Measurements from ENCODE around the gene GPLD1. TPM values are rescaled to one million over a fixed set of nuclear protein-coding genes. Genes with fewer than 3 reads are reported as not detected.

The GPLD1 gene
- total and polyA plus RNA-seq, 4 donors = 15.5 to 62.0 (median 22.2) TPM

DNA sequence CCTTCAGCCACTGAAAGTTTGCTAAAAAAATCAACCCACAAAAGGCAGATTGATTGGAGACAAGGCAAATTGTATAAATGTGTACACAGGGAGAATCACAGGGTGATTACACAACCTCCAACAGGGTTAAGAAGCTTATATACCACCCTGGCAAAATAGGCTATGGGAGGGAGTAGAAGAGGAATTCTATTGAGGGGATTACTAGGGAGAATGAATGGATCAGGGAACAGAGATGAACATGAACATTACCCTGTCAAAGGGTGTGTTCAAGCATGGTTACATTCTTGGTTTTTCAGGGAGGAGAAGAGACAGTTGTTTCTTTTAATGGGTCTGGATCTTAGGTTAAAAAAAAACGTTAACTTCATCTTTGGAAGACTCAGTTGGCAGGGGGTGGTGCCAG lies 91.7 kb downstream of the GPLD1 start (continued):
- TF ChIP-seq, protein P1, sequence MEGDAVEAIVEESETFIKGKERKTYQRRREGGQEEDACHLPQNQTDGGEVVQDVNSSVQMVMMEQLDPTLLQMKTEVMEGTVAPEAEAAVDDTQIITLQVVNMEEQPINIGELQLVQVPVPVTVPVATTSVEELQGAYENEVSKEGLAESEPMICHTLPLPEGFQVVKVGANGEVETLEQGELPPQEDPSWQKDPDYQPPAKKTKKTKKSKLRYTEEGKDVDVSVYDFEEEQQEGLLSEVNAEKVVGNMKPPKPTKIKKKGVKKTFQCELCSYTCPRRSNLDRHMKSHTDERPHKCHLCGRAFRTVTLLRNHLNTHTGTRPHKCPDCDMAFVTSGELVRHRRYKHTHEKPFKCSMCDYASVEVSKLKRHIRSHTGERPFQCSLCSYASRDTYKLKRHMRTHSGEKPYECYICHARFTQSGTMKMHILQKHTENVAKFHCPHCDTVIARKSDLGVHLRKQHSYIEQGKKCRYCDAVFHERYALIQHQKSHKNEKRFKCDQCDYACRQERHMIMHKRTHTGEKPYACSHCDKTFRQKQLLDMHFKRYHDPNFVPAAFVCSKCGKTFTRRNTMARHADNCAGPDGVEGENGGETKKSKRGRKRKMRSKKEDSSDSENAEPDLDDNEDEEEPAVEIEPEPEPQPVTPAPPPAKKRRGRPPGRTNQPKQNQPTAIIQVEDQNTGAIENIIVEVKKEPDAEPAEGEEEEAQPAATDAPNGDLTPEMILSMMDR (IDR thresholded peaks at IDR 0.05; ENCODE audit: low read depth, low read length, missing input control) = no peak

DNA sequence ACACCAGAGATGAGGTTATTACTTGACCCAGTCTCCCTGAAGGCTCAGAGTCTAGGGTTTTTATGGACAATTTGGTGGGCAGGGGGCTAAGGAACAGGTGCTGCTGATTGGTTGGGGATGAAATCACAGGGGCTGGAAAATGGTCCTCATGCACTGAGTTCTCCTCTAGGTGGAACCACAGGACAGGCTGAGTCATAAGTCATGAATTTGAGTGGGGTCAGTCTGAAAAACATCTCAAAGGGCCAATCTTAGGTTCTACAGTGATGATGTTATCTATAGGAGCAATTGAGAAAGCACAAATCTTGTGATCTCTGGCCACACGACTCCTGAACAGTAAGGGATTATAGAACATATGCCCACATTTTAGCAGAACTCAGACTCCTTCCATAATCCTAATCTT lies 92.6 kb downstream of the GPLD1 start:
- no peak overlapping the region for H3K27ac ChIP-seq (ENCODE audit: low read depth in 1 of 2, low read length in 2 of 2)
- H3K36me3 ChIP-seq (ENCODE audit: control insufficient read depth in 4 of 4, insufficient read depth in 3 of 4, low read depth in 1 of 4, low read length in 3 of 4) = no peaks in the 10 kb centered on the region
- peaks cover 0 to 3% (median 0%) of the 10 kb centered on the region in 4 donors for H3K9me3 ChIP-seq (ENCODE audit: control insufficient read depth in 4 of 4, low read length in 3 of 4)
- no peaks in the 10 kb centered on the region for H3K4me1 ChIP-seq (ENCODE audit: control insufficient read depth in 4 of 4, insufficient read depth in 4 of 4, low read length in 3 of 4)
- DNase-seq (ENCODE audit: low spot score) = no peak
- H3K4me3 ChIP-seq (ENCODE audit: low read depth in 1 of 3, low read length in 3 of 3) = no peak overlapping the region
- no peaks in the 10 kb centered on the region for H3K27me3 ChIP-seq (ENCODE audit: control insufficient read depth in 4 of 4, insufficient read depth in 4 of 4, low read length in 3 of 4)
- TF ChIP-seq NR2F2 (IDR thresholded peaks at IDR 0.05) (no peak), HNF4A (conservative IDR thresholded peaks at IDR 0.05) (no peak), HNF4G (IDR thresholded peaks at IDR 0.05) (no peak), RXRA (IDR thresholded peaks at IDR 0.05) (no peak), TAF1 (conservative IDR thresholded peaks at IDR 0.05) (no peak), FOXA1 (IDR thresholded peaks at IDR 0.05) (no peak), GABPA (IDR thresholded peaks at IDR 0.05 in 1 of 2, conservative IDR thresholded peaks at IDR 0.05 in 1 of 2) (no peak)
- TF ChIP-seq, protein P1 (IDR thresholded peaks at IDR 0.05; ENCODE audit: low read depth, low read length, missing input control) = no peak
- TF ChIP-seq, protein P2, sequence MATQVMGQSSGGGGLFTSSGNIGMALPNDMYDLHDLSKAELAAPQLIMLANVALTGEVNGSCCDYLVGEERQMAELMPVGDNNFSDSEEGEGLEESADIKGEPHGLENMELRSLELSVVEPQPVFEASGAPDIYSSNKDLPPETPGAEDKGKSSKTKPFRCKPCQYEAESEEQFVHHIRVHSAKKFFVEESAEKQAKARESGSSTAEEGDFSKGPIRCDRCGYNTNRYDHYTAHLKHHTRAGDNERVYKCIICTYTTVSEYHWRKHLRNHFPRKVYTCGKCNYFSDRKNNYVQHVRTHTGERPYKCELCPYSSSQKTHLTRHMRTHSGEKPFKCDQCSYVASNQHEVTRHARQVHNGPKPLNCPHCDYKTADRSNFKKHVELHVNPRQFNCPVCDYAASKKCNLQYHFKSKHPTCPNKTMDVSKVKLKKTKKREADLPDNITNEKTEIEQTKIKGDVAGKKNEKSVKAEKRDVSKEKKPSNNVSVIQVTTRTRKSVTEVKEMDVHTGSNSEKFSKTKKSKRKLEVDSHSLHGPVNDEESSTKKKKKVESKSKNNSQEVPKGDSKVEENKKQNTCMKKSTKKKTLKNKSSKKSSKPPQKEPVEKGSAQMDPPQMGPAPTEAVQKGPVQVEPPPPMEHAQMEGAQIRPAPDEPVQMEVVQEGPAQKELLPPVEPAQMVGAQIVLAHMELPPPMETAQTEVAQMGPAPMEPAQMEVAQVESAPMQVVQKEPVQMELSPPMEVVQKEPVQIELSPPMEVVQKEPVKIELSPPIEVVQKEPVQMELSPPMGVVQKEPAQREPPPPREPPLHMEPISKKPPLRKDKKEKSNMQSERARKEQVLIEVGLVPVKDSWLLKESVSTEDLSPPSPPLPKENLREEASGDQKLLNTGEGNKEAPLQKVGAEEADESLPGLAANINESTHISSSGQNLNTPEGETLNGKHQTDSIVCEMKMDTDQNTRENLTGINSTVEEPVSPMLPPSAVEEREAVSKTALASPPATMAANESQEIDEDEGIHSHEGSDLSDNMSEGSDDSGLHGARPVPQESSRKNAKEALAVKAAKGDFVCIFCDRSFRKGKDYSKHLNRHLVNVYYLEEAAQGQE (IDR thresholded peaks at IDR 0.05) = no peak
- TF ChIP-seq, protein P3, sequence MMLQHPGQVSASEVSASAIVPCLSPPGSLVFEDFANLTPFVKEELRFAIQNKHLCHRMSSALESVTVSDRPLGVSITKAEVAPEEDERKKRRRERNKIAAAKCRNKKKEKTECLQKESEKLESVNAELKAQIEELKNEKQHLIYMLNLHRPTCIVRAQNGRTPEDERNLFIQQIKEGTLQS (IDR thresholded peaks at IDR 0.05) = no peak
- TF ChIP-seq, protein P4, sequence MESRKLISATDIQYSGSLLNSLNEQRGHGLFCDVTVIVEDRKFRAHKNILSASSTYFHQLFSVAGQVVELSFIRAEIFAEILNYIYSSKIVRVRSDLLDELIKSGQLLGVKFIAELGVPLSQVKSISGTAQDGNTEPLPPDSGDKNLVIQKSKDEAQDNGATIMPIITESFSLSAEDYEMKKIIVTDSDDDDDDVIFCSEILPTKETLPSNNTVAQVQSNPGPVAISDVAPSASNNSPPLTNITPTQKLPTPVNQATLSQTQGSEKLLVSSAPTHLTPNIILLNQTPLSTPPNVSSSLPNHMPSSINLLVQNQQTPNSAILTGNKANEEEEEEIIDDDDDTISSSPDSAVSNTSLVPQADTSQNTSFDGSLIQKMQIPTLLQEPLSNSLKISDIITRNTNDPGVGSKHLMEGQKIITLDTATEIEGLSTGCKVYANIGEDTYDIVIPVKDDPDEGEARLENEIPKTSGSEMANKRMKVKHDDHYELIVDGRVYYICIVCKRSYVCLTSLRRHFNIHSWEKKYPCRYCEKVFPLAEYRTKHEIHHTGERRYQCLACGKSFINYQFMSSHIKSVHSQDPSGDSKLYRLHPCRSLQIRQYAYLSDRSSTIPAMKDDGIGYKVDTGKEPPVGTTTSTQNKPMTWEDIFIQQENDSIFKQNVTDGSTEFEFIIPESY (IDR thresholded peaks at IDR 0.05) = no peak
- no peak overlapping the region for H3K9ac ChIP-seq (ENCODE audit: low read depth in 1 of 2, low read length in 2 of 2)
- WGBS = 92% methylated on average over 1 of the region's 1 CpG
